Astrocyte of the spinal cord (primary cell): ENCODE measurements around the gene TMEM88.

Experiments used
- DNase-seq: peaks from one replicate; pipeline ENCODE4 v3.0.0; 2011; ENCODE audit warnings: low read depth, low spot score
- H3K4me3 ChIP-seq: 2 replicates; pipeline ENCODE4 v1.5.1; 2011; ENCODE audit warnings: low read depth, mild to moderate bottlenecking, low read length, moderate library complexity
- in situ Hi-C: cut with HindIII; loops from 2 replicates; pipeline ENCODE4 v1.10.0; 2017; ENCODE audit warnings: low sequenced_read_pairs
- TF ChIP-seq, protein P1 (sequence below): IDR thresholded peaks from 2 replicates; pipeline ENCODE4 v1.5.1; 2012; ENCODE audit warnings: low read depth, mild to moderate bottlenecking, low read length, inconsistent platforms

Gene TMEM88

DNA sequence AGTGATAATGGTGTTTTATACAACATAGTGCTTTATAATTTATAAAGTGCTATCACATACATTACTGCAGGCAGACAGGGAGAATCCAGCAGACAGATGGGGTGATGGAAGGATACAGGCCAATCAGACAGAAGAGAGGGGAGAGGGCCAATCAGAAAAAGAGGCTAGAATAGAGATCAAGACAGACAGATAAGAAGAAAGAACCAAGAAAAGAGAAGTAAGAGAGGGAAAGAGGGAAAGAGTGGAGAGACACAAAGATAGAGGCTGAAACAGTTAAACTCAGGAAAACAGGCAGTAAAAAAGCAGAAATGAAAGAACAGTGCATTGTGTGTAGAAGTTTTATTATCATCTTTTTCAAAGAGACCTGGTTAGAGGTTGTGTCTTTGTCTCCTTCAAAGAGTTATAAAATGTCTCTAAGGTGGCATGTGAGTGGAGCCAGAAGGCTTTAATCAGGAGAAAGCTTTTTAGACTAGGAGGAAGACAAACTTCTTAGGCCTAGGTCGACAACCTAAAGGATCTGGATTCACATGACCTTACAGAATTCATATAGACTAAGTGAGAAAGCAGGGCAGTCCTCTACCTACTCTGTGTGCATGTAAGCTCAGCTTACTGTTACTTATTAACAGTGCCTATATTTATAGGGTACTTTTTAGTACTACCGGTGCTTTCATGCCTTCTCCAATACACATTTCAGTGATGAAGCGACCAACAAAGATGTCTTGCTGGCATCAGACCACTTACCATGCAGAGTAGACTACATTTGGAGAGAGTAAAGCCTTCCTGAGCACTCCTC is 25.4 kb downstream of the TMEM88 start:
- no peak for DNase-seq
- H3K4me3 ChIP-seq, result no peak overlapping the region
- in situ Hi-C loops, result no loop called here
- TF ChIP-seq, protein P1, sequence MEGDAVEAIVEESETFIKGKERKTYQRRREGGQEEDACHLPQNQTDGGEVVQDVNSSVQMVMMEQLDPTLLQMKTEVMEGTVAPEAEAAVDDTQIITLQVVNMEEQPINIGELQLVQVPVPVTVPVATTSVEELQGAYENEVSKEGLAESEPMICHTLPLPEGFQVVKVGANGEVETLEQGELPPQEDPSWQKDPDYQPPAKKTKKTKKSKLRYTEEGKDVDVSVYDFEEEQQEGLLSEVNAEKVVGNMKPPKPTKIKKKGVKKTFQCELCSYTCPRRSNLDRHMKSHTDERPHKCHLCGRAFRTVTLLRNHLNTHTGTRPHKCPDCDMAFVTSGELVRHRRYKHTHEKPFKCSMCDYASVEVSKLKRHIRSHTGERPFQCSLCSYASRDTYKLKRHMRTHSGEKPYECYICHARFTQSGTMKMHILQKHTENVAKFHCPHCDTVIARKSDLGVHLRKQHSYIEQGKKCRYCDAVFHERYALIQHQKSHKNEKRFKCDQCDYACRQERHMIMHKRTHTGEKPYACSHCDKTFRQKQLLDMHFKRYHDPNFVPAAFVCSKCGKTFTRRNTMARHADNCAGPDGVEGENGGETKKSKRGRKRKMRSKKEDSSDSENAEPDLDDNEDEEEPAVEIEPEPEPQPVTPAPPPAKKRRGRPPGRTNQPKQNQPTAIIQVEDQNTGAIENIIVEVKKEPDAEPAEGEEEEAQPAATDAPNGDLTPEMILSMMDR, result no peak

DNA sequence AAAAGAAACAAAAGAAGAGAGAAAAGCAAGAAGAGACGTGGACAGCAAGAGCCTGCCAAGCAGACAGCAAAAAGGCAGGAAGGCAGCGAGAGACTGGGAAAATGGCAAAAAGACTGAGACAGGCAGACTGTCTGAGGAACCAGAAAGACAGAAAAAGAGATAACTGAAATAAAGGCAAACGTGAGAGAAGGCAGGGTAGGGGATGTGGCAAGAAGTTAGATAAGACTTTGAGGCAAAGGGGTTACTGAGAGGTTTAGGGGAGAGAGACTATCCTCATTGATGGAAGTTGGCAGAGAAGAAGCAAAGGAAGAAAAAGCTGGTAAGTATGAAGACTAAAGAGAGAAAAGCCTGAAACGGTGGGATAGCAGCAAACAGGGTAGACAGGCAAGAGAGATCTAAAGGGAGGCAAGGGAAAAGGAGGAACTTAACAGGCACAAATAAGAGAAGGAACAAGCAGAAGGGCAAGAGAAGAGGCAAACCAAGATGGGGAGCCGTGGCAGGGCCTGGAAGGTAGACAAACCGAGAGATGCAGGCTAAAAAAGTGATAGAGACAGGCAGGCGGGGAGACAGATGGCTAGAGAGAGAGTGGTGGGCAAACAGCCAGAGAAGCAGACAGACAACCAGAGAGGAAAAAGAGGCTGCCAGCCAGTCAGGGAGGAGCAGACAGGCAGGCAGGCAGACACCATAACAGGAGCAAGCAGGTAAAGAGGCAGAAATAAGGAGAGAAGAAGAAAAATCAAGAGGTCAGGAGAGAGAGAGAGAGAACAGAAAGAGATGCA is 26.6 kb downstream of the TMEM88 start:
- DNase-seq, result no peak
- in situ Hi-C loops, result no loop called here
- TF ChIP-seq, protein P1, result no peak
- H3K4me3 ChIP-seq, result no peak overlapping the region

DNA sequence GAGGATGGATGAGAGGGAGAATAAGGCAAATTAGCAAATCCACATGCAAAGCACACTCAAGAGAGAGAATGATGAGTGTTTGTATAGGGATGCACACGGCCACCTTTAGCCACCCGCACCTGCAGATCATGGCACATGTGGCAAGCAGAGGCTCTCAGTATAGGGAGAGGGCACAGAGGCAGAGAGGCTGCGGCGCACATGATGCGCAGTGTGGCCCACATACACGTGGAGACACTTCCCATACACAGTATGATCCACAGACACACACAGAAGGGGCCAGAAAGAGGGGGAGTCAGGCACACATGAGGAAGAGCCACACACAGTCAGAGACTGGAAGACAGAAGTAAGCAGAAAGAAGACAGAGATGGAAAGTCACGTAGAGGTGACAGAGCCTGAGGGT is 27.2 kb downstream of the TMEM88 start:
- H3K4me3 ChIP-seq, result no peak overlapping the region
- no peak for DNase-seq
- TF ChIP-seq, protein P1, result no peak
- in situ Hi-C loops, result no loop called here

DNA sequence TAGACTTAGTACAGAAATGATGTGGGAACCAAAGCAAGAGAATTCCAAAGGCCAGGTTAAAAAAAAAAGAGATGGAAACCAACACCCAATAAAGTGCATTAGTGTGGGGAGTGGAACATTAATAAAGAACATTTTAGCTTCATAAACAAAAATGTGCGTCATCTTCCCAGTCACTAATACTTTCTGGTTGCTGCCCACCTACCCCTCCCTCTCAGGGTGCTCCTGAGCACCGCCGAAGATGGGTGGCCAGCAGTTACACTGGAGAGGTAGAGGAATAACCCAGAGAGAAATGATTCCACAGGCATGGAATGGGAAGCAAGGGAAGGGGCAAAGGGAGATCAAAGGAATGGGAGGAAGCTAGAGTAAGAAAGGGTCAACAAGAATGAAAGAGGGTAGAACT is 27.8 kb downstream of the TMEM88 start:
- TF ChIP-seq, protein P1, result no peak
- H3K4me3 ChIP-seq, result no peak overlapping the region
- in situ Hi-C loops, result no loop called here
- DNase-seq, result no peak

DNA sequence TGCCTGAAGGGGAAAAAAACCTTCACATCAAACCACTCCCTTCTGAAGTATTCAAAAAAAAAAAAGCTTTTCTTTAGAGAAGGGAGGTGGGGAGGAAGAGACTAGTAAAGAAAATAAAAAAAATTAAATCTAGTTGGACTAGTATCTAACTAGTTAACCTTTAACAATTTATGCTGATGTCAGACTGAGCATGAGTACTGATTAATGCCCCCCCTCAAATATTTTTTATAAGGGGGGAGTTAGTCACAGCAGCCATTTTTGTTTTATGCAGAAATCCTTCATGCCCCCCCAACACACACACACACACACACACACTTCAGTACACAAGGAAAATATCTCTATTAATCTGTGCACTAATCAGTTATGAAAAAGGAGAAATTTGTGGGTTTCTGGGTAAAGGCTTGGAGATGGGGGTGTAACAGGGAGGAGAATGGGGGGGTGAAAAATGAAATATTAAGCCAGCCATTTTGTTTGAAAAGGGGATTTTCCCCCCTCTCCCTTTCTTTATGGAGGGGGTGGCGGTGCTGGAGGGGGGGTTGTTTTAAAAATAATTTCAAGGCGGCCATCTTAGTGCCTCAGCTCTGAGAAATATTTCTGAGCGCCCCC is 29.0 kb downstream of the TMEM88 start:
- H3K4me3 ChIP-seq, result peak overlapping the region; percentile 79
- TF ChIP-seq, protein P1, result no peak
- in situ Hi-C loops, result no loop called here
- peak; percentile 41 for DNase-seq

DNA sequence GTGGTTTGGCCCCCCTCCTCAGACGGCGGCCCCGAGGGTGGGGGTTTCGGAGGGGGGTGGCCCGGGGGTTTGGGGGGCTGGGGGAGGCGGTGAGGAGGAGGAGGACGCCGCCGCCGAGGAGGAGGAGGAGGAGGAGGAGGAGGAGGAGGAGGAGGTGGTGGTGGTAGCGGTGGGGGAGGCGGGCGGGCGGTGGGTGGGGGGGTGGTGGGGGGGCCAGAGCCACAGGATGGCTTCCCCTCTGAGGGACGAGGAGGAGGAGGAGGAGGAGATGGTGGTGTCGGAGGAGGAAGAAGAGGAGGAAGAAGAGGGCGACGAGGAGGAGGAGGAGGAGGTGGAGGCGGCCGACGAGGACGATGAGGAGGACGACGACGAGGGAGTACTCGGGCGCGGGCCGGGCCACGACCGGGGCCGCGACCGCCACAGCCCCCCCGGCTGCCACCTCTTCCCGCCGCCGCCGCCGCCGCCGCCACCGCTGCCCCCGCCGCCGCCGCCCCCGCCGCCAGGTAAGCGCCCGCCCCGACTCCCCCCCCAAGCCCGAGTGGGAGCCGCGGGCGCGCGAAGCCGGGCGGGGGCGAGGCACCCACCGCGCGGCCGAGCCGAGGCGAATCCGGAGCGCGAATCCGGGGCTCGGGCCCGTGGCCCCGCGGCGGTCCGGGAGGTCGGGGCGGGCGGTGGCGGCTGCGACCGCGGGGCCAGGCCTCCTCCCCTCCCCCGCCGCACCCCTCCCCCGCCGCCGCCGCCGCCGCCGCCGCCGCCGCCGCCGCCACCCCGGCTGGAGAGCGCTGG is 29.9 kb downstream of the TMEM88 start:
- in situ Hi-C loops, result no loop called here
- TF ChIP-seq, protein P1, result no peak
- peak overlapping the region; percentile 79 for H3K4me3 ChIP-seq
- DNase-seq, result no peak
